ENCODE measurements around the gene TRIM17.

The TRIM17 gene

DNA sequence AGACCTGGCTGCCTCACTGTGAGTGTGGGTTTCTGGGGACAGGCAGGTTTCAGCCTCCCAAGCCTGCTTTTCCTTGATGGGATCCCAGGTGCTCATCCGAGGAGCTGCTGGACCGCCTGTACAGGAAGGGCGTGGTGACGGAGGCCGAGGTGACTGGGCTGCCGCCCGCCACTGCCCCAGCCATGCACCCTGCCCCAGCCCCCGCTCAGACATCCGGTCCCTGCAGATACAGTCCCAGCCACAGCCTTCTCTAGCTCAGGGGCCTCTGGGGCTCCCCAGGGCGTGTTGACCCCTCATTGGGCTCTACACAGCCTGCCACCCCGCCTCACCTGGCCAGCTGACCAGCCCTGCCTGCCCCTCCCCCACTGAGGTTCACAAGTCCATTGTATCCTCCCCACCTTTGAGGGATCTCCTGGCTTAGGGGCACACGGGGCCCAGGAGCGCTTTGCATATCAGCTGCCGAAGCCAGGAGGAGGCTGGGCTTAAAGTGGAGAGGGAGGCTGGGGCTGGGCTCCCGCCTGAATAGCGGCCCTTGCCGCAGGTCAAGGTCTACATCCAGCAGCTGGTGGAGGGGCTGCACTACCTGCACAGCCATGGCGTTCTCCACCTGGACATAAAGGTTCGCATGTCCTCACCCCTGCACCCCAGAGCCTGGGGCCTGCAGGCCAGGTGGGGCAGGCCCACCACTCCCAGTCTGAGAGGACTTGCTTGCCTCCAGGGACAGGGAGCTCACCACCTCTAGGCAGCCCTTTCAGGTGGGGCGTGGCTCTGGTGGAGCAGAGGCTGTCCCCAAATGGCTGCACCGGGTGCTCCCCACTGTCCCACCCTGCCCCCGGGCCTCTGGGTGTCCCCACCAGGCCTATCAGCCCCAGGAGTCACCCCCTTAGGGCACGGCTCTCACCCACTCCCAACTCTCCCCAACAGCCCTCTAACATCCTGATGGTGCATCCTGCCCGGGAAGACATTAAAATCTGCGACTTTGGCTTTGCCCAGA lies 48.6 kb downstream of the TRIM17 start:
- peak; percentile 30 for DNase-seq (ENCODE audit: low read depth, low spot score)

DNA sequence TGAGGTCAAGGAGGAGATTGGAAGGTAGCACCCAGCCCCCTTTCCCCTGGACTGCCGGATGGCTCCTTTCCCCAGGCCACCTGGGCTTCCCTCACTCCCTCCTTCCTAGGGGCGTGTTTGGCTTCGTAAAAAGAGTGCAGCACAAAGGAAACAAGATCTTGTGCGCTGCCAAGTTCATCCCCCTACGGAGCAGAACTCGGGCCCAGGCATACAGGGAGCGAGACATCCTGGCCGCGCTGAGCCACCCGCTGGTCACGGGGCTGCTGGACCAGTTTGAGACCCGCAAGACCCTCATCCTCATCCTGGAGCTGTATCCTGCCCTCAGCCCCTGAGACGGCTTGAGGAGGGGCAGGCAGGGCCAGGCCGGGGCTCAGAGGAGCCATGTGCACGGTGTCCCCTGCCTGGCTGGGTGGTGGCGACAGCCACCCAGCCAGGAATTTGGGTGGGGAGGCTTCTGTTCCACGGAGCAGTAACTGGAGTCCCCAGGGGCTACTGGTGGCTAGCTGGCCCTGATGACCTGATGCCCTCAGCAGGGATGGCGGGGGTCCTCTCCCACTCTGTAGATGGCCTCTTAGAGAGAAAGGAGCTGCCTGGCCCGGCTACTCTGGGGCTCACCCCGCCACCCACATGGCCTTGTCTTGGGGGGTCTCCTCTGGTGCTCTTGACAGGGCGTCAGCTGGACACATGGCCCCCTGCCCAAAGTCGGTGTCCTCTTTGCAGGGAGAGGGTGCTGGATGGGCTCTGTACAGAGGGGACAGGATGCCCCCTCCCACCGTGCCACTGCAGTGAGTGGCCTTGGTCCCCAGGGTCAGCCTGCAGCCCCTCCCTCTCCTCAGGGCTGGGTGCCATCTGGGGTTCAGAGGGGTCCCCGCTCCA lies 49.6 kb downstream of the TRIM17 start:
- no peak for DNase-seq (ENCODE audit: low read depth, low spot score)

DNA sequence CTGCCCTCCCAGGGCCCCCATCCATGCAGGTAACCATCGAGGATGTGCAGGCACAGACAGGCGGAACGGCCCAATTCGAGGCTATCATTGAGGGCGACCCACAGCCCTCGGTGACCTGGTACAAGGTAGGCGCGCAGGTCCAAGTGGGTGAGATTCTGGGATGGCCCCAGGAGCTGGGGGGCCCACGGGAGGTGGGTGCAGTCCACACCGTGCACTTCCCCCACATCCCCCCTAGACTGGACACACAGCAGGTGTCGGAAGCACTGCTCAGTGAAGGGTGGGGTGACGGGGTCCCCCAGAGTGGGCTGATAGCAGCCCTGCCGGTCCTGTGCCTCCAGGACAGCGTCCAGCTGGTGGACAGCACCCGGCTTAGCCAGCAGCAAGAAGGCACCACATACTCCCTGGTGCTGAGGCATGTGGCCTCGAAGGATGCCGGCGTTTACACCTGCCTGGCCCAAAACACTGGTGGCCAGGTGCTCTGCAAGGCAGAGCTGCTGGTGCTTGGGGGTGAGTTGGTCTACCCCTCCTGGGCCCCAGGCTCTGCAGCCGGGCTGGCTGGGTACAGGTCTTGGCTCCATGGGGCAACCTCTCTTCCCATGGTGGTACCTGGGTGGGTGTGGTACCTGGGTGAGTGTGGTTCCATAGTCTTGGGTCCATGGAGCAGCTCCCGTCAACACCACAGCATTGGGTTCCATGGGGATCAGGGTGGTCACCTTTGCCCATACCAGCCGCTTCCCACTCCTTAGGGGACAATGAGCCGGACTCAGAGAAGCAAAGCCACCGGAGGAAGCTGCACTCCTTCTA lies 50.4 kb downstream of the TRIM17 start:
- DNase-seq (ENCODE audit: low read depth, low spot score) = no peak

DNA sequence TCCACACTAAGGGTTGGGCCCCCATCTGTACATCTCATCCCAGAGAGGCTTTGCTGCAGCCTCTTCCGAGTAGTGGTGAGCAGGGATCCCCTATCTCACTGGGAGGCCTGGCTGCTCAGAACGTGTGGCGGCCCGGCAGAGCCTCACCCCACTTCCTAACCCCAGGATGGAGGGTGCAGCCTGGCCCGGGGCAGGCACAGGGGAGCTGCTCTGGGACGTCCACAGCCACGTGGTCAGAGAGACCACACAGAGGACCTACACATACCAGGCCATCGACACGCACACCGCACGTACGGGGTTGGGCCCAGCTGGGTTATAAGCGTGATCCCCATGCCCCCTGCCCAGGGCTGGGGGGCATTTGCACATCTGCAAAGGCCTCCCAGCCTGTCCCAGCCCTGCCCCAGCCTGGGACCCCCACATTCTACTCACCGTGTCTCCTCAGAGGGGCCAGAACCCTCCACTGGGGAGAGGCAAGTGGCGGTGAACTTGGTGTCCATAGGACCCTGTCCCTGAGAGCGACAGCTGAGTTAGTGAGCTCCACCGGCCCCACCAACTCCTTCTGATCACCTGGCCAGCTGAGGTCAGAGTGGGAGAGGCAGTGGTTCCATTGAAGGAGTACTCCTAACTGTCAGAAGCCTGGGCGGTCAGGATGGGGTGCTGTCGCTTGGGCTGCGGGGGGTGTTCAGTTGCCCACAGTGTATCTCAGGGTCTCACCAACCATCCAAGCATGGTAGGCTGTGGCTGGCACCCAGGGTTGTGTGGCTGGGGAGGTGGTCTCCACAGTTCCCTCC lies 51.2 kb downstream of the TRIM17 start:
- no peak for DNase-seq (ENCODE audit: low read depth, low spot score)

DNA sequence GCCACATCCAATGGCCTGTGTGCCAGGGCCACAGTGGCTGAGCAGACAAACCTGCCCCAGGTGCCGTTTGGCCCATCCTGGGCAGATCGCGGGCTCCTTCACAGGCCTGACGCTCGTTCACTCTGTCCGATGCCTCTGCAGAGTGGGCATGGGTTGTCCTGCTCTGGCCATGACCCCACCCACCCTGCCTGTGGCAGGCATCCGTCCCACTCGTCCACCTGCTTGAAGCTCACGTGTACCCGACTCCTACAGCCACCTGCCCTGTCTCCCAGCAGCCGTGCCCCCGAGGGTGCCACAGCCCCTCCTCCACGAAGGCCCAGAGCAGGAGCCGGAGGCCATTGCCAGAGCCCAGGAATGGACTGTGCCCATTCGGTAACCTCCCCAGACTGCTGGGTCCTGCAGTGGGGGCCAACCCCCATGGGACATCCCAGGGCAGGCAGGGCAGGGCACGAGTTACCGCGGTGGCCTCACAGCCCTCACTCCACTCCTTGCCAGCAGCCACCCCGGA lies 51.9 kb downstream of the TRIM17 start:
- no peak for DNase-seq (ENCODE audit: low read depth, low spot score)

DNA sequence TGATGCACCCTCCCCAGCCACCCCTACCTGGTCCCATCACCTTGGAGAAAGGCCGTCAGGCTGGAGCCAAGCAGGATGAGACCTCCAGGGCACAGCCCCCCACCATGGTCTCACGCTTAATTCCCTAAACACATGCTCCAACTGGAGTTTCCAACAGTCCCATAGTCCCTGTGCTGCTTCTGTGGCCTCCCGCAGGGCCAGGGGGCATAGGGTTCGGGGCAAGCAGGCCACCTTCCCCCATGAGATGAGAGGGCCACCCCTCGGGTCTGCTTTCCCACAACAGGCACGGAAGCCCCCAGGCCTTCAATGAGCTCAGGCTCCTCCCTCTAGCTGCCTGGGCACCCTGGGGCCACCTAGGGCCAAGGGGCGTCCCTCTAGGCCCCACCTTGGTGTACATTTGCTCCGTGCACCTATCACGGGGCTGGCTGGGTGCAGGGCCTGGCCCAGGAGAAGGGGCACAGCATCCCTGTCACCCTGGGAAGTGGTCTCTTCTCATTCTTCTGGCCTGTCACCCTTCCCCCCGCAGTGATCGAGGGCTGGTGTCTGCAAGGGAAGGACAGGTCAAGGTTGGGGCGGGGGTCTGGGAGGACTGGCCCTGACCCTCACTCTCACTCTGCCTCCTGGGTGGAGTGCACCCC lies 52.5 kb downstream of the TRIM17 start:
- DNase-seq (ENCODE audit: low read depth, low spot score) = no peak

DNA sequence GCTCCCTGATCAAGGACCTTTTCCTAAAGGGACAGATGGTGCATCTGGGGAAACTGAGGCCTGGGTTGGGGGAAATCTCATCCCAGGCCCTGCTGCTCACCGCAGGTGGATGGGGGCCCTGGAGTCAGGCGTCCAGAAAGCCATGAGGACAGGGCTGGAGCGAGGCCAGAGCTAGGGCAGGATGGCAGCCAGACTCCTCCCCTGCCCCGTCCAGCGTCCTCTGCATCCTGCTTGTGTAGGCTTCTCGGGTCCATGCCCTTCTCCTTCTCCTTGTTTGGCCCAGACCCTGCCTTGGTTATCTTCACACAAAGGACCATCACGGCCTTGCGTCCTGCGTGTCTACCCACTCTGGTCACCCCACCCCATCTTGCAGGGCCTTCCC lies 53.0 kb downstream of the TRIM17 start:
- DNase-seq (ENCODE audit: low read depth, low spot score) = no peak

DNA sequence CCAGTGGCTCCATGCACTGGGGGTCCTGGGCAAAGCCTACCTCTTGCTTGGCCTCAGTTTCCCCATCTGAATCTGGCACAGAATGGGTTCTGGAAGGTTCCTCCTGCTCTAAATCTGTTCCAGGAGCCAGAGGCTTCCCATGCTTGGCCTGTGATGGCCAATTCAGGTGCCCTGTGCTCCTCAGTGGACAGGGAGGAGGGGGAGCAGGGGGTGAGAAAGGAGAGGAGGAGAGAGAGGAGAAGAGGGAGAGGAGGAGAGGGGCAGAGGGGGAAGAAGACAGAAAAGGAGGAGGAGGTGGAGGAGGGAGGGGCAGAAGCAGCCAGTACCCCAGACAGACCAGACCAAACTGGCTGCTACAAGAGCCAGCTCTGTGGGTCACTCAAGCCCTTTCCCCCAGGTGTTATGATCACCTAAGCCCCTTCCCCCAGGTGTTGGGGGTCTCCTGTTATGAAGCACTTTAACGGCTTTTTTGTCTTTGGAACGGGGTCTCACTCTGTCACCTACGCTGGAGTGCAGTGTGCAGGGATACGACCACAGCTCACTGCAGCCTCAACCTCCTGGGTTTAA lies 53.7 kb downstream of the TRIM17 start:
- no peak for DNase-seq (ENCODE audit: low read depth, low spot score)

DNA sequence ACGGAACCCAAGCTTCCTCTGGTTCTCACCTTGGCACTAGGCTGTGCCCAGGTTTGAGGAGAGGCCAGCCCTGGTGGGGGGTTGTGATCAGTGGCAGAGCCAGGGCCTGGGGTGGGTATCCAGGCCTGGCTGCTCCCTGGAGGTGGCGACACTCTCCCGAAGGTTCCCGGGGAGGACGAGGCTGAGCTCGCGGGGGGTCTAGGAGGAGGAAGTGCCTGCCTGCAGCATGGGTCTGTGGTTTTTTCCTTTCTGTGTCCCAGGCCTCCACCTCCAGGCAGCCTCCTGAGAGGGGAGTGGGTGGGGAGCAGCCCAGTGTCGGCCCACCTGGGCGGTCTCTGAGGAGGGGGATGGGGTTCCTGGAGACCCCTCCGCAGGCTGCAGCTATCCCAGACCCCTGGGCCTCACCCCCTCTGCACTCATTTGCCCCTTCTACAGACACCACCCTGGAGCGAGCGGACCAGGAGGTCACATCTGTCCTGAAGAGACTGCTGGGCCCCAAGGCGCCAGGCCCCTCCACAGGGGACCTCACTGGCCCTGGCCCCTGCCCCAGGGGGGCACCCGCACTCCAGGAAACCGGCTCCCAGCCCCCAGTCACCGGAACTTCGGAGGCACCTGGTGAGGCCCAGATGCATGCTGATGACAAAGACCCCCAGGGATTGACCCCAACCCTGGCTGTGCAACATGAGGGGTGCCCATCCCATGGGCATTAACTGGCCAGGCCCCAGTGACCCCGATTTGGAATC lies 54.3 kb downstream of the TRIM17 start:
- DNase-seq (ENCODE audit: low read depth, low spot score) = no peak

DNA sequence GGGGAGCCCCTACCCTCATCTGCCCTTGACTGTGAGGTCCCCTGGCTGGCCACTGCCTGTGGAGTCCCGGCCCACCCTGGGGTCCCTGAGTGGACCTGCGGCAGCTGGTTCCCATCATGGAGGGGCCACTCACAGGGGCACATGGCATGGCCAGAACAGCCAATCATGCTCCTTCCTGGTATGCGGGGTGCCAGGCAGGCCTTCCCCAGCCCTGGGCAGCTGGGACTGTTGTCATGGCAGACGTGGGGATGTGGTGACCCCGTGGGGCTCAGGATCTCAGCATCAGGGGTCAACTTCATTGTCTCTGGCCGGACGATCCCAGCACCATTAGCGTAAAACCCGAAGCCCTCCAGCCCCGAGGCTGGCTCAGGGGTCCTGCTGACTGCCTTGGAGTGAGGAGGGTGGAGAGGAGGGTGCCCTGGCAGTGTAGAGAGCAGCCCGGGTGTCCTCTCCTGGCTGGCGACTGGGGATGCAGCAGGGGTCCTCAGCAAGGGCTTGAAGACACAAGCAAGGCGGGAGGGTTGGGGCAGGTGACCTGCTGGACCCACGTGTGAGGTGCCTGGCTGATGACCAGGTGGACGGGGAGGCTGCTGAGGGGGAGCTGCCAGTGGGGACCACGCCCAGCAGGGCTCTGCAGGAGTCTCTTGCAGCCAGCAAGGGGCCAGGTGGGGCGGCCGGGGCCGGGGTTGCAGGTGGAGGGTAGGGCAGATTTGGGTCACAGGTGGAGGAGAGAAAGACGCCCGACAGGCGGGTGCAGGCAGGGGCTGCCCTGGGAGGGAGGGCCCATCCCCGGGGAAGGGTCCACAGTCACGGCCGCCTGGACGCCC lies 55.1 kb downstream of the TRIM17 start:
- DNase-seq (ENCODE audit: low read depth, low spot score) = no peak

DNA sequence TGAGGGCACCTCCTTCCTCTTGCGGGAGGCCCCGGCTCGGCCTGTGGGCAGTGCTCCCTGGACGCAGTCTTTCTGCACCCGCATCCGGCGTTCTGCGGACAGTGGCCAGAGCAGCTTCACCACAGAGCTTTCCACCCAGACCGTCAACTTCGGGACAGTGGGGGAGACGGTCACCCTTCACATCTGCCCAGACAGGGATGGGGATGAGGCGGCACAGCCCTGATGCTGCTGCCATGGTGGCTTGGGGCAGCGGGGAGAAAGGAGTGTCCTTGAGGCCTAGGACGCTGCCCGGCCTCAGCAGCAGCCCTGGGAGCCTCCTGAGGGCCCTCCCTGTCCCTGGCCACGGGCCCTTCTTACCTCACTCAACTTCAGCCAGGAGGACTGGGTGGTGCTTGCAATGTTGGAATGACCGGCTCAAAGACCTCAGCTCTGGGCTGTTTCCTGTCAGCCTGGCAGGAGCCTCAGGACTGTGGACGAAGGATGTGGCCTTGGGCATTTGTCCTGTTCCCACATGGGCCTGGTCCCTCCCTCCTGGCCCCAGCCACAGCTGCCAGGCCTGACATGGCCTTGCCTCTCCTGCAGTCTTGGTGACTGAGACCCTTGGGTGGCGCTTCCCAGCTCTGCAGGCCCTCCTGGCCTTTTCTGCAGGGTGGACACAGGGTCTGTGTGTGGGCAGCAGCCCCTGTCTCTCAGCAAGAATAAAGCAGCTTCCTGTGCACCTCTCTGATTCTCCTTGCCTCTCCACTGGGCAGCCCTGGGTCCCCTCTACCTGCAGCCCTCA lies 55.9 kb downstream of the TRIM17 start:
- no peak for DNase-seq (ENCODE audit: low read depth, low spot score)

DNA sequence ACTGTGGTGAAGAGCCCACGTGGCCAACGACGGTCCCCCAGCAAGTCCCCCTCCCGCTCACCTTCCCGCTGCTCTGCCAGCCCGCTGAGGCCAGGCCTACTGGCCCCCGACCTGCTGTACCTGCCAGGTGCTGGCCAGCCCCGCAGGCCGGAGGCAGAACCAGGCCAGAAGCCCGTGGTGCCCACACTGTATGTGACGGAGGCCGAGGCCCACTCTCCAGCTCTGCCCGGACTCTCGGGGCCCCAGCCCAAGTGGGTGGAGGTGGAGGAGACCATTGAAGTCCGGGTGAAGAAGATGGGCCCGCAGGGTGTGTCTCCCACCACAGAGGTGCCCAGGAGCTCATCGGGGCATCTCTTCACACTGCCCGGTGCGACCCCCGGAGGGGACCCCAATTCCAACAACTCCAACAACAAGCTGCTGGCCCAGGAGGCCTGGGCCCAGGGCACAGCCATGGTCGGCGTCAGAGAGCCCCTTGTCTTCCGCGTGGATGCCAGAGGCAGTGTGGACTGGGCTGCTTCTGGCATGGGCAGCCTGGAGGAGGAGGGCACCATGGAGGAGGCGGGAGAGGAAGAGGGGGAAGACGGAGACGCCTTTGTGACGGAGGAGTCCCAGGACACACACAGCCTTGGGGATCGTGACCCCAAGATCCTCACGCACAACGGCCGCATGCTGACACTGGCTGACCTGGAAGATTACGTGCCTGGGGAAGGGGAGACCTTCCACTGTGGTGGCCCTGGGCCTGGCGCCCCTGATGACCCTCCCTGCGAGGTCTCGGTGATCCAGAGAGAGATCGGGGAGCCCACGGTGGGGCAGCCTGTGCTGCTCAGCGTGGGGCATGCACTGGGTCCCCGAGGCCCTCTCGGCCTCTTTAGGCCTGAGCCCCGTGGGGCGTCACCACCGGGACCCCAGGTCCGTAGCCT lies 56.8 kb downstream of the TRIM17 start:
- DNase-seq (ENCODE audit: low read depth, low spot score) = no peak

DNA sequence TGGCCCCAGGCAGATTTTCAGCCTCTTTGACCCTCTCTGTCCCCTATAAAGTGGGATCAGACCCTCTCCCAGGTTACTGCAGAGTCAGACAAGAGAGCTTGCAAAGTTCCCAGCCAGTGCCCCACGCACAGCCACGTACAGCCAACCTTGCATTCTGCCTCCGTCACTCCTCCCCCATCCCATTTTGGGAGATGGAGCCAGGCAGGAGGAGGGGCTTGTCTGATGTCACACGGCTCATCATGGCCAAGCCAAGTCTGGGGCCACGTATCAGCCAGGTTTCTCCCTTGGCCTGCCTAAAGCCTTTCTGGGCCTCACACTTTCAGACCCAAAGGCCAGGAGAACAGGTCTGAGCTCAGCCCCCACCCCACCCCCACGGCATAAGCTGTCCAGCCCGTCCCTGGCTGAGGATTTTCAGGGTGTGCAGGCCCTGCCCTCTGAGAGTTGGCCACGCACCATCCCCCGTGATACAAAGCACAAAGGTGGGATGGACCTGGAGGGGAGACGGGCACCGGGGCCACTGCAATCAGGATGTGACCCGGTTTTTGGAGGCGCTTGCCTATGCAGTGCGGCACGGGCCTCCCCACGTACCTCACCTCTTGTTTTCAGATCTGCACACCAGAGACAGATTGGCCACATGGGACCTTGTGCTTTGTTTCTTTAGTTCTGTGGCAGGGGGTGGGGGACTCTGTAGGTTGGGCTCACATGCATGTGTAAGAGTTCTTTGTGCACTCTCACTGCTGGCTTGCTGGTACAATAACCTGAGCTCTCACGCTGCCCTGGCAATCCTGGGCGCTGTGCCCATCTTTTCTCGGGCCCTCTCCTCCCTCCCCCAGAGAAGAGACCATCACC lies 57.7 kb downstream of the TRIM17 start:
- DNase-seq (ENCODE audit: low read depth, low spot score) = no peak

DNA sequence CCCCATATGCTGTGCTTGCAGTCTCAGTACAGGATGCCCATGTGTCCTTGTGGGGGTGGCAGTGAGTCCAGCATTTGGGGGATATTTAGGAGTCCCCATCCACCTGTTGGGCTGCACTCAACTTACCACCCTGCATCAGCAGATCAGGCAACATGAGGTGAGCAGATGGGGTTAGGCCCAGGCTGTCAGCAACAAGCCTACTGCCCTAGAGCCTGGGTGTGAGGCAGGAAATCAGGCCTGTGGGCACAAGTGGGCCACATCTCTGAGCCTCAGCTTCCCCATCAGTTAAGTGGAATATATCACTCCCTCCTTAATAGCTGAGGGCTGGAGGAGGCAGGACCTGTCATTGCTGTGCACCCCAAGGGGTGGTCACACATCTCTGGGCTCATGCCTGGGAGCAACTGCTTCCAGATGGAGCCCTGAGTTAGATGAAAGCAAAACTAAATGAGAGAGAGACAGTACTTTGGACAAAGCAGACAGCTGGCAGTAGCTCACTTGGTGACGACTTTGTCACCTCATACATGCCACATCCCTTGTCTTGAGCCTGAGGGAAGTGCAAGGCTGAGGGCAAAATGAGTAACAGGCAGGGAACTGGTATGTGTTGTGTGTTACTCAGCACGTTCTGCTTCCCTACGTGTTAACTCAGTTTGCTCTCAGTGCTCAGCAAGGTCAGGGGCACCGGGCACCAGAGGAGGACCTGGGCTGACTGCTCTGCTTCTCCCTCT lies 58.5 kb downstream of the TRIM17 start:
- DNase-seq (ENCODE audit: low read depth, low spot score) = no peak

Data from ELF-1 (cell line).